CD4-positive, alpha-beta T cell (primary cell): ENCODE measurements around the gene AK8. TPM values are rescaled to one million over a fixed set of nuclear protein-coding genes. Genes with fewer than 3 reads are reported as not detected.

Source experiments
- ATAC-seq: fragments of 200-7000 bp; cut with Tn5 transposase; one replicate; pipeline ENCODE4 v1.10.0; 2022; ENCODE audit warnings: mild to moderate bottlenecking; ENCODE audit not compliant: poor library complexity
- CTCF ChIA-PET: fragments of 350-600 bp; sonication (Branson Sonifier 250); formaldehyde crosslinking; loops from one replicate; lab custom pipeline; 2021; ENCODE audit warnings: antibody characterized with exemption, inconsistent platforms; lab: Charles Lee
- POLR2A ChIA-PET: fragments of 350-600 bp; sonication (Branson Sonifier 250); formaldehyde crosslinking; loops from one replicate; lab custom pipeline; 2021; ENCODE audit warnings: antibody characterized with exemption, inconsistent platforms; lab: Charles Lee
- DNase-seq, 14 experiments: peaks; one replicate each; pipeline ENCODE4 v3.0.0-alpha.2; 2013 to 2020; ENCODE audit warnings: mixed read lengths in 2 of 14
- H3K27ac ChIP-seq, 2 donors: one replicate each; pipeline versions ENCODE4 v1.5.1 to v1.7.0; 2013; ENCODE audit warnings: low read length in 2 of 2, low read depth in 1 of 2, mild to moderate bottlenecking in 1 of 2
- H3K27me3 ChIP-seq, 2 experiments: 1 replicate in 1 of 2; 2 replicates in 1 of 2; pipeline versions ENCODE4 v1.6.1 to v1.7.0; 2013; ENCODE audit warnings: low read length in 2 of 2, control low read depth in 1 of 2, mild to moderate bottlenecking in 1 of 2, moderate library complexity in 1 of 2; ENCODE audit not compliant: insufficient read depth in 2 of 2, control insufficient read depth in 1 of 2
- H3K36me3 ChIP-seq: one replicate; pipeline ENCODE4 v1.6.1; 2013; ENCODE audit warnings: low read length, control low read depth; ENCODE audit not compliant: insufficient read depth
- H3K4me1 ChIP-seq: one replicate; pipeline ENCODE4 v1.6.1; 2013; ENCODE audit warnings: low read length, control low read depth; ENCODE audit not compliant: insufficient read depth
- H3K4me3 ChIP-seq: one replicate; pipeline ENCODE4 v1.5.1; 2013; ENCODE audit warnings: mild to moderate bottlenecking, low read length, moderate library complexity
- H3K9me3 ChIP-seq, 2 experiments: 1 replicate in 1 of 2; 2 replicates in 1 of 2; pipeline versions ENCODE4 v1.6.1 to v1.7.0; 2013; ENCODE audit warnings: low read length in 2 of 2, mild to moderate bottlenecking in 2 of 2, control low read depth in 1 of 2, moderate library complexity in 1 of 2; ENCODE audit not compliant: control insufficient read depth in 1 of 2, insufficient read depth in 1 of 2
- H3K27ac Mint-ChIP-seq: one replicate; pipeline ENCODE4 v1.8.0; 2020; ENCODE audit warnings: mixed read lengths
- H3K27me3 Mint-ChIP-seq: one replicate; pipeline ENCODE4 v1.8.0; 2021; ENCODE audit warnings: mixed read lengths
- H3K36me3 Mint-ChIP-seq: one replicate; pipeline ENCODE4 v1.8.0; 2021; ENCODE audit warnings: low read depth, mixed read lengths
- H3K4me1 Mint-ChIP-seq: one replicate; pipeline ENCODE4 v1.8.0; 2021; ENCODE audit warnings: low read depth, mixed read lengths
- H3K4me3 Mint-ChIP-seq: one replicate; pipeline ENCODE4 v1.8.0; 2020; ENCODE audit warnings: mild to moderate bottlenecking, mixed read lengths
- H3K9me3 Mint-ChIP-seq: one replicate; pipeline ENCODE4 v1.8.0; 2020; ENCODE audit warnings: mixed read lengths
- intact Hi-C, 2 experiments: fragments of 100-400 bp; cut with DNase I in 1 of 2; cut with micrococcal nuclease in 1 of 2; formaldehyde crosslinking; loops; one replicate each; pipeline versions ENCODE4 v1.15.1 to v1.9.0; 2023 to 2025; cut with DNase I, micrococcal nuclease
- total RNA-seq, 174 experiments: library from RNA in 2 of 174; stranded (reverse) in 2 of 174; gene quantifications; one replicate each; pipeline ENCODE4 v1.2.3 and lab custom pipeline; 2021 to 2026
- TF ChIP-seq, protein P1 (sequence below): fragments of 200-600 bp; IDR thresholded peaks from one replicate; pipeline ENCODE4 v1.8.0; 2022; ENCODE audit warnings: antibody characterized with exemption, mild to moderate bottlenecking

AK8 gene
- total RNA-seq, 2 experiments from 2014 or later, result not detected

GRCh38 chr9:132908635-132909034 lies 30.6 kb upstream of the AK8 start:
- intact Hi-C loops, result loop anchor here (10.0 kb wide), 3 partner anchors 64 to 494 kb away; partner anchors contain the start of genes CFAP77 (in 1 of the 2) and DDX31 (in 1 of the 2)
- Mint-ChIP-seq H3K9me3 (no peaks in the 10 kb centered on the region), H3K27me3 (no peaks in the 10 kb centered on the region), H3K4me3 (peak overlapping the region; percentile 56), H3K36me3 (peaks cover 64% of the 10 kb centered on the region), H3K27ac (peak overlapping the region; percentile 59), H3K4me1 (peaks cover 15% of the 10 kb centered on the region)
- peak in 9 of 14 experiments; percentile 9 to 73 (median 27) for DNase-seq
- Histone ChIP-seq H3K4me3 (no peak overlapping the region), H3K36me3 (peaks cover 51% of the 10 kb centered on the region), H3K27ac (no peak overlapping the region), H3K9me3 (no peaks in the 10 kb centered on the region), H3K4me1 (peaks cover 16% of the 10 kb centered on the region), H3K27me3 (no peaks in the 10 kb centered on the region)
- ChIA-PET POLR2A (interaction anchor here (1.0 to 1.5 kb wide), 4 partner anchors 30 to 60 kb away, joined by 3 to 5 read pairs (median 3); partner anchors contain the start of genes AK8, SPACA9 and TSC1), CTCF (interaction anchor here (0.6 kb wide), 1 partner anchor 11 kb away, joined by 3 read pairs; no protein-coding TSS in a partner anchor)
- TF ChIP-seq, protein P1, sequence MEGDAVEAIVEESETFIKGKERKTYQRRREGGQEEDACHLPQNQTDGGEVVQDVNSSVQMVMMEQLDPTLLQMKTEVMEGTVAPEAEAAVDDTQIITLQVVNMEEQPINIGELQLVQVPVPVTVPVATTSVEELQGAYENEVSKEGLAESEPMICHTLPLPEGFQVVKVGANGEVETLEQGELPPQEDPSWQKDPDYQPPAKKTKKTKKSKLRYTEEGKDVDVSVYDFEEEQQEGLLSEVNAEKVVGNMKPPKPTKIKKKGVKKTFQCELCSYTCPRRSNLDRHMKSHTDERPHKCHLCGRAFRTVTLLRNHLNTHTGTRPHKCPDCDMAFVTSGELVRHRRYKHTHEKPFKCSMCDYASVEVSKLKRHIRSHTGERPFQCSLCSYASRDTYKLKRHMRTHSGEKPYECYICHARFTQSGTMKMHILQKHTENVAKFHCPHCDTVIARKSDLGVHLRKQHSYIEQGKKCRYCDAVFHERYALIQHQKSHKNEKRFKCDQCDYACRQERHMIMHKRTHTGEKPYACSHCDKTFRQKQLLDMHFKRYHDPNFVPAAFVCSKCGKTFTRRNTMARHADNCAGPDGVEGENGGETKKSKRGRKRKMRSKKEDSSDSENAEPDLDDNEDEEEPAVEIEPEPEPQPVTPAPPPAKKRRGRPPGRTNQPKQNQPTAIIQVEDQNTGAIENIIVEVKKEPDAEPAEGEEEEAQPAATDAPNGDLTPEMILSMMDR, result no peak
- peak; percentile 68 for ATAC-seq

- no peak for ATAC-seq
- TF ChIP-seq, protein P1, result no peak
- POLR2A ChIA-PET, result no interaction called here
- H3K27ac Mint-ChIP-seq, result no peak overlapping the region
- peaks cover 20% of the 10 kb centered on the region for H3K4me1 Mint-ChIP-seq
- no peaks in the 10 kb centered on the region for H3K9me3 Mint-ChIP-seq
- H3K4me1 ChIP-seq, result peaks cover 16% of the 10 kb centered on the region
- CTCF ChIA-PET, result interaction anchor here (0.9 kb wide), 1 partner anchor 8 kb away, joined by 4 read pairs; no protein-coding TSS in a partner anchor
- H3K36me3 Mint-ChIP-seq, result peaks cover 72% of the 10 kb centered on the region
- H3K36me3 ChIP-seq, result peaks cover 54% of the 10 kb centered on the region
- no peak overlapping the region for H3K4me3 ChIP-seq
- no peaks in the 10 kb centered on the region for H3K27me3 ChIP-seq
- no peak overlapping the region for H3K27ac ChIP-seq
- DNase-seq, result no peak
- intact Hi-C loops, result loop anchor here (10.0 kb wide), 3 partner anchors 61 to 491 kb away; partner anchors contain the start of genes CFAP77 (in 1 of the 2) and DDX31 (in 1 of the 2)
- no peaks in the 10 kb centered on the region for H3K9me3 ChIP-seq
- H3K27me3 Mint-ChIP-seq, result no peaks in the 10 kb centered on the region
- no peak overlapping the region for H3K4me3 Mint-ChIP-seq
Measured at GRCh38 chr9:132905726-132906125, 27.6 kb upstream of the AK8 start.

- no peak overlapping the region for H3K27ac ChIP-seq
- intact Hi-C loops, result loop anchor here (10.0 kb wide), 3 partner anchors 59 to 489 kb away; partner anchors contain the start of genes CFAP77 (in 1 of the 2) and DDX31 (in 1 of the 2)
- ATAC-seq, result no peak
- no peak overlapping the region for H3K4me3 ChIP-seq
- Mint-ChIP-seq H3K4me3 (no peak overlapping the region), H3K27me3 (no peaks in the 10 kb centered on the region), H3K4me1 (peaks cover 13% of the 10 kb centered on the region), H3K27ac (no peak overlapping the region), H3K36me3 (peaks cover 77% of the 10 kb centered on the region), H3K9me3 (no peaks in the 10 kb centered on the region)
- POLR2A ChIA-PET, result no interaction called here
- H3K27me3 ChIP-seq, result no peaks in the 10 kb centered on the region
- no peaks in the 10 kb centered on the region for H3K9me3 ChIP-seq
- peaks cover 10% of the 10 kb centered on the region for H3K4me1 ChIP-seq
- CTCF ChIA-PET, result interaction anchor here (1.6 kb wide), 1 partner anchor 44 kb away, joined by 7 read pairs; no protein-coding TSS in a partner anchor
- TF ChIP-seq, protein P1, result no peak
- DNase-seq, result no peak
- H3K36me3 ChIP-seq, result peaks cover 59% of the 10 kb centered on the region
Measured at GRCh38 chr9:132903574-132904492, 25.7 kb upstream of the AK8 start.
